ENCODE data around the gene GMPPA. TPM values are rescaled to one million over a fixed set of nuclear protein-coding genes. Genes with fewer than 3 reads are reported as not detected.
A peak's percentile ranks its signal among the peaks of the same experiment; 100 is the strongest.

The GMPPA gene
- 40.5 and 47.0 TPM in 2 replicates for total RNA-seq (2014; rRNA removed; shearing (Covaris generic))

DNA sequence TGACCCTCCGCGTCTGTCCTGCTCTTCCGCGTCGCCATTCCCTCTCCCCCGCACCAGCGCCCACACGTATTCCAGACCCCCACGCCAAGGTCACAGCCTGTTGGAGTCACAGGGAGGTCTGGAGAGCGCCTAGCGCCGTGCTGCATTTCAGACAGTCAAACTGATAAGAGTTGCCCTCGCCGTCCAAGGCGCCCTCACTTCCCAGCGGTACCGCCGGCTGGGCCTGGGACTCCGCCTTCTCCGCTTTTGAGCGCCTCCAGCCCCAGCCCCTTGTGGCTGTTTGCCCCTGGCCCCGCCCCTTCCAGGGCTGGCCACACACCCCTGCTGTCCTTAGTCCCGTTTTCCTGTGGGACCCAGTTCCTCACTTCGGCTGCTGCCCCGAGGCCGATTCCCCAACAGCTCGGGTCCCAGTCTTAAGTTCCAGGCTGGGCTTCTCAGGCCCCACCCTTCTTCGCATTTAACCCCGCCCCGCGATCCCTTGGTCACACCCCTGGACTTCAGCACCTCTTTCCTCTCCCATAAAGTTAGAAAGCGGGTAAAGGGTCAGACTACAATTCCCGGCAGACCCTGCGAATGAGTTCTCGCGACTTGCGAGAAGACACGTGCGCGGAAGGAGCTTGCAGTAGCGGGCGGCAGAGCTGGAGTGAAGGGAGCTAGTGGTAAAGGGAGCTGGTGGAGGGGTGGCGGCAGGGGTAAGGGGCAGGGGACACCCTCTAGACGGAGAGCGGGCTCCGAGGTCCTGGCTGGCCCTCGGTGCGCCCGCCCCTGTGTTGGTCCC lies at the start of gene GMPPA:
Gene GMPPA, plus strand, starts transcription at position 612 of the 778 bp plus-strand sequence. CDS start 1,085 bp downstream, outside the sequence.
- Histone ChIP-seq H3K27ac (peak within 1 kb of the TSS; percentile 42), H3K4me1 (replicated peaks) (peaks cover 27% of the 10 kb centered on the region), H3K4me3 (peak within 1 kb of the TSS; percentile 50), H3K36me3 (peaks cover 3% of the 10 kb centered on the region; the same call in 1 of the 2 replicates), H3K27me3 (replicated peaks) (no peaks in the 10 kb centered on the region), H3K9me3 (replicated peaks) (no peaks in the 10 kb centered on the region)
- DNase-seq (ENCODE audit: low read depth in 1 of 2, low spot score in 2 of 2), result peak; percentile 97 to 98

GRCh38 chr2:219449609-219450008 lies 49.1 kb upstream of the GMPPA start:
- H3K36me3 ChIP-seq, result no peaks in the 10 kb centered on the region
- DNase-seq (ENCODE audit: low read depth in 1 of 2, low spot score in 2 of 2), result no peak
- H3K4me1 ChIP-seq (replicated peaks), result peaks cover 22% of the 10 kb centered on the region
- H3K4me3 ChIP-seq, result no peak overlapping the region
- H3K9me3 ChIP-seq (replicated peaks), result no peaks in the 10 kb centered on the region
- no peak overlapping the region for H3K27ac ChIP-seq
- no peaks in the 10 kb centered on the region for H3K27me3 ChIP-seq (replicated peaks)

GRCh38 chr2:219451661-219452360 lies 46.9 kb upstream of the GMPPA start:
- no peaks in the 10 kb centered on the region for H3K9me3 ChIP-seq (replicated peaks)
- no peak overlapping the region for H3K4me3 ChIP-seq
- DNase-seq (ENCODE audit: low read depth in 1 of 2, low spot score in 2 of 2), result no peak
- H3K4me1 ChIP-seq (replicated peaks), result peaks cover 22% of the 10 kb centered on the region
- H3K27ac ChIP-seq, result no peak overlapping the region
- 0 out of 2 replicates have a peak, but pooled peaks cover 2% of the 10 kb centered on the region for H3K36me3 ChIP-seq
- no peaks in the 10 kb centered on the region for H3K27me3 ChIP-seq (replicated peaks)

- Histone ChIP-seq H3K4me3 (no peak overlapping the region), H3K4me1 (replicated peaks) (peaks cover 22% of the 10 kb centered on the region)
These were observed 46.1 kb upstream of the GMPPA start for GRCh38 chr2:219452361-219453317.

DNA sequence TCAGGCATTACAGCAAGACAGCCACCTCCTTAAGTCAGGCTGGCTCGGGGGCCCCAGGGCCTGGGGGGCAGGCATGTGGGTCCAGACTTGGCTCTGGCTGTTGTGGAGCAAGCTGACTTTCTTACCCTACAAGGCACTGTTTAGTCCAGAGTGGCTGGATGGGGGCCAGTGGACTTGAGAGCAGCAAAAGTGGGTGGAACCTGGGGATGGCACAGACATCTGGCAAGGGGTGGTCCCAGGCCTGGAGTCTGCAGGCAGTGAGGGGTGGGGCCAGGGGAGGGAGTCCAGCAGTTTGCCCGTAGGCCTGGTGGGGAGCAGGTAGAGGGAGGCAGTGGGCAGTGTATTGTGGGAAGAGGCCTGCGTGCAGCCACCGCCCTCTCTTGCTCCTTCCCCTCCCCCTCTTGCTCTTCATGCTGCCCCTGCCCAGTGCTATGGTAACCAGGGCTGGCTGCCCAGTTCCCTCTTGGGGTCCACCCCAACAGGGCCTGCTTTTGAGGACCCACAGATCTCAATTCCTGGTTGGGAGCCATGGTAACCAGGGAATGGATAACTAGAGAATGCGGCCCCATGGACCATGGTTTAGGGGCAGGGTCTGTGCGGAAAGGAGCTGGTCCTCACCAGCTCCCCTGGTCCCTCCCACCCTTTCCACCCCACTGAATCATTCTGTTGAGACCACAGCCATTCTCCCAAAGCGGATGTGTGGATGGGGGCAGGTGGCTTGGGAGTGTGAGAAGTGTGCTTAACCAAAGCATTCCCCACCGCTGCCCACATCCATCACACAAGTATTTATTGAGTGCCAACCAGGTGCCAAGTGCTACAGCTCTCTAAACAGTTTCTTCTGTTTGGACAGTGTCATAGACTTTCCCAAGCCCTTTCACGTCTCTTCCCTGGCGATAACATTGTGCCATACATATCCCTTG lies 44.8 kb upstream of the GMPPA start:
- Histone ChIP-seq H3K4me3 (no peak overlapping the region), H3K27me3 (replicated peaks) (no peaks in the 10 kb centered on the region), H3K9me3 (replicated peaks) (no peaks in the 10 kb centered on the region), H3K4me1 (replicated peaks) (peaks cover 22% of the 10 kb centered on the region), H3K27ac (peak overlapping the region; percentile 38; the same call in 1 of the 2 replicates), H3K36me3 (0 out of 2 replicates have a peak, but pooled peaks cover 2% of the 10 kb centered on the region)
- peak; percentile 24 to 68 for DNase-seq (ENCODE audit: low read depth in 1 of 2, low spot score in 2 of 2)

More at GRCh38 chr2:219452361-219453317, 46.1 kb upstream of the GMPPA start:
- peak overlapping the region; percentile 38 for H3K27ac ChIP-seq
- DNase-seq (ENCODE audit: low read depth in 1 of 2, low spot score in 2 of 2), result peak; percentile 58 to 81
- H3K36me3 ChIP-seq, result 0 out of 2 replicates have a peak, but pooled peaks cover 2% of the 10 kb centered on the region
- no peaks in the 10 kb centered on the region for H3K9me3 ChIP-seq (replicated peaks)
- no peaks in the 10 kb centered on the region for H3K27me3 ChIP-seq (replicated peaks)

GRCh38 chr2:219455581-219455980 lies 43.1 kb upstream of the GMPPA start:
- DNase-seq (ENCODE audit: low read depth in 1 of 2, low spot score in 2 of 2), result no peak
- no peak overlapping the region for H3K27ac ChIP-seq
- no peak overlapping the region for H3K4me3 ChIP-seq
- 0 out of 2 replicates have a peak, but pooled peaks cover 2% of the 10 kb centered on the region for H3K36me3 ChIP-seq
- H3K4me1 ChIP-seq (replicated peaks), result peaks cover 25% of the 10 kb centered on the region
- no peaks in the 10 kb centered on the region for H3K9me3 ChIP-seq (replicated peaks)
- no peaks in the 10 kb centered on the region for H3K27me3 ChIP-seq (replicated peaks)

- Histone ChIP-seq H3K36me3 (0 out of 2 replicates have a peak, but pooled peaks cover 2% of the 10 kb centered on the region), H3K27ac (no peak overlapping the region), H3K27me3 (replicated peaks) (no peaks in the 10 kb centered on the region), H3K4me1 (replicated peaks) (peaks cover 19% of the 10 kb centered on the region), H3K9me3 (replicated peaks) (no peaks in the 10 kb centered on the region), H3K4me3 (no peak overlapping the region)
- no peak for DNase-seq (ENCODE audit: low read depth in 1 of 2, low spot score in 2 of 2)
These were observed 40.8 kb upstream of the GMPPA start for GRCh38 chr2:219457784-219458369.

DNA sequence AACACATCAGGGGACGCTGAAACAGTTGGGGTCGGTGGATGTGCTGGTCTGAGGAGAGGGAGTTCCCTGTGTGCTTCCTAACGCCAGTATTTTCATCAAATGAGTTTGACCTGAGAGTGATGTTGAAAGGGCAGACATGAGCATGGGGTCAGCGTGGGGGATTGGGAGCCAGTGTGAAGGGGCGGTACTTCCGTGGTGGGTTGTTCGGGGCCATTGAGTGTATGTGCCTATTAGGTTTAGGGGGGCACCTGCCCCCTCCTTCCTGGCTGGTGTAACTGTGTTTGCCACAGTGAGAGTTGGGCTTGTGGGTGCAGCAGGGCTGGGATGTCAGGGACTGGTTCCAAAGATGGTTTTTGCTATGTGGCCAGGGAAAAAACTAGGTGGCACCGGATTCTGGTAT lies 39.7 kb upstream of the GMPPA start:
- no peak overlapping the region for H3K27ac ChIP-seq
- no peaks in the 10 kb centered on the region for H3K27me3 ChIP-seq (replicated peaks)
- DNase-seq (ENCODE audit: low read depth in 1 of 2, low spot score in 2 of 2), result no peak
- H3K4me1 ChIP-seq (replicated peaks), result peaks cover 7% of the 10 kb centered on the region
- H3K36me3 ChIP-seq, result 0 out of 2 replicates have a peak, but pooled peaks cover 2% of the 10 kb centered on the region
- H3K4me3 ChIP-seq, result no peak overlapping the region
- no peaks in the 10 kb centered on the region for H3K9me3 ChIP-seq (replicated peaks)

DNA sequence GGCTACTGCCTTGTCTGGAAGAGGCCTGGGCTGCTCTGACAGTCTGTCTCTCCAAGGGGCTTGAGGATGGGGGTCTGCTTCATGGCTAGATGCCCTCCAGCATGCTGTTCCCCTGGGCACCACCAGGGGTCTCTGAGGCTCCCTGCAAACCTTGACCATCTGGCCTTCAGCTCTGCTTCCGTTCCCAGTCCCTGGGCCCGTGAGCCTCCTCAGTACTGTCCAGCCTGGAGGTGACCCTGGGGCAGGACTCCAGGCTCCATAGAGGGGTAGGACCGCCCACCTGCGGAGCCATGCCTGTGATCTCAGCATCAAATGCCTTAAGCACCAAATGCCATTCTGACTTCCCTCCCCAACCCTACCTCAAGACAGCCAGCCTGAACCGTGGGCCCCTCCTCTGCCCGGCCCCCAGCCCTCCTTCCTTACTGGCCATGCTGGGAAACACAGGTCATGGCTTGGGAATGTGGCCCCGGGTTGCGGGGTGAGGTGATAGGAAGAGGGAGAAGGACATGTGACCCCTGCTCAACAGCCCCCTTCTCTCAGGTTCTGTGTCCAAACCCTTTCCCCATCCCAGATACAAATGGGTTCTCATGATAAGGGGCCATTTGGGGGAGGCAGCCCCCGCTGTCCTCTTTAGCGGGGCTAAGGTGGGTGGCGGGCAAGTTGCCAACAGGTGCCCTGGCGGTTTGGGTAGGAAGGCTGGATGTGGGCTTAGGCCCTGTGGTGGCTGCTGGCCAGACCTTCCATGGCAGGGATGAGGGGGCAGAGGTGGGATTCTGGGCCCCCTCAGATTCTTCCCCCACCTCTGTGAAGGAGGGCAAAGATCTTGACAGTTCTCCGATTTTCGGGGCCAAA lies 39.0 kb upstream of the GMPPA start:
- no peak overlapping the region for H3K27ac ChIP-seq

DNA sequence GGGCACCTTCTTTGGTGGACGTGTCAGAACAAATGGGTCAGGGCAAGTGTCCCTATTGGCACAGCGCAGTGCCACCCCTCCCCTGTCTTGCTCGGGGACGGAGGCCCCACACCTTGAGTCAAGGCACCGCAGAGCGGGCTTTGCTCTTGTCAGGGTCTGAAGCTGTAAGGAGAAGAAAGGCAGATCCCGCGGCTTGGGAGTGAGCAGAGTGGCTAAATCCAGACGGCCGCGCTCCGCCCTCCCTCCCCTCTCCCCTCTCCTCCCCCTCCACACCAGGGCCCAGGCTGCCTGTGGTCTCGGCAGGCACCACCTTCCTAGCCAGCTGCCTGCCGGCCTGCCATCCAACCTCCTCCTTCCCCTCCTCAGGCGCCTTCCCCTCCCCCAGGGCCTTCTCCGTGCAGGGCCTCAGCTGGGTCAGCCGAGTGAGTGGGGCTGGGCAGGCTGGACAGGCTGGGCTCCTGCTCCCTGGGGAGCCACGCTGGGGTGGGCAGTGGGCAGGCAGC lies 38.2 kb upstream of the GMPPA start:
- no peaks in the 10 kb centered on the region for H3K27me3 ChIP-seq (replicated peaks)
- H3K4me1 ChIP-seq (replicated peaks), result 0 out of 2 replicates have a peak, but pooled peaks cover 3% of the 10 kb centered on the region
- H3K36me3 ChIP-seq, result no peaks in the 10 kb centered on the region
- no peak overlapping the region for H3K4me3 ChIP-seq
- H3K27ac ChIP-seq, result no peak overlapping the region
- no peak for DNase-seq (ENCODE audit: low read depth in 1 of 2, low spot score in 2 of 2)
- H3K9me3 ChIP-seq (replicated peaks), result no peaks in the 10 kb centered on the region

More for the DNA sequence above, 39.0 kb upstream of the GMPPA start:
- Histone ChIP-seq H3K4me1 (replicated peaks) (0 out of 2 replicates have a peak, but pooled peaks cover 3% of the 10 kb centered on the region), H3K27me3 (replicated peaks) (no peaks in the 10 kb centered on the region), H3K4me3 (no peak overlapping the region), H3K9me3 (replicated peaks) (no peaks in the 10 kb centered on the region), H3K36me3 (0 out of 2 replicates have a peak, but pooled peaks cover 2% of the 10 kb centered on the region)
- peak; percentile 33 to 65 for DNase-seq (ENCODE audit: low read depth in 1 of 2, low spot score in 2 of 2)

DNA sequence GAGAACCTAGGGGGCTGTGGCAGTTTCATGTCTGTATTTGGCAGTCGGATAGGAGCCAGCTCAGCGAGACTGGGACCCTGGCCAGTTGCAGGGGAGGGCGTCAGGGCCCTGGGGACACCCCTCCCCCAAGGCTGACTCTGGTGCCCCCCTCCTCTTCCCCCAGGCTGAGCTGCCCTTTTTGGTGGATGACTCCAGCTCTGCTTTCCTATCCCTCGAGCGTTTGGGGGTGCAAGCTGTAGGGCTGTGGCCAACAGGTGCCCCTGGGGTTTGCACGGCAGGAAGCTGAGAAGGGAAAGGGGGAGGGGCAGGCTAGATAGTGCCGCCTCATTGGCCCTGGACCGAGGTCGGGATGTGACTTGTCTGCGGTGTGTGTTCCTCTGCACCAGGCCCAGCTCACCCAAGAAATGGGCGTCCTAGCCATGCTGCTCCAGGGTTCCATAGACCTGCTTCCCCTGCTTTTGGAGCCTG lies 37.6 kb upstream of the GMPPA start:
- 0 out of 2 replicates have a peak, but pooled peaks cover 3% of the 10 kb centered on the region for H3K4me1 ChIP-seq (replicated peaks)
- no peak overlapping the region for H3K27ac ChIP-seq
- H3K27me3 ChIP-seq (replicated peaks), result no peaks in the 10 kb centered on the region
- H3K9me3 ChIP-seq (replicated peaks), result no peaks in the 10 kb centered on the region
- DNase-seq (ENCODE audit: low read depth in 1 of 2, low spot score in 2 of 2), result no peak
- no peak overlapping the region for H3K4me3 ChIP-seq
- no peaks in the 10 kb centered on the region for H3K36me3 ChIP-seq
